Breast epithelium (tissue), 4 donors: ENCODE data around the gene HDAC4. TPM values are rescaled to one million over a fixed set of nuclear protein-coding genes. Genes with fewer than 3 reads are reported as not detected.

Experiments used
- DNase-seq, 2 donors: peaks; one replicate each; pipeline ENCODE4 v3.0.0-alpha.2; 2019; ENCODE audit warnings: low spot score in 2 of 2
- H3K27ac ChIP-seq, 2 donors: fragments of 200-600 bp; sonication (generic) in 1 of 2; one replicate each; pipeline ENCODE4 v1.5.1; 2016 to 2019; ENCODE audit warnings: mild to moderate bottlenecking in 1 of 2
- H3K27me3 ChIP-seq, 2 donors: fragments of 200-600 bp; sonication (generic) in 1 of 2; one replicate each; pipeline versions ENCODE4 v1.5.1 to v1.6.0; 2017 to 2019; ENCODE audit warnings: control low read depth in 1 of 2, mild to moderate bottlenecking in 1 of 2
- H3K36me3 ChIP-seq: fragments of 200-600 bp; one replicate; pipeline ENCODE4 v1.5.1; 2019
- H3K4me1 ChIP-seq, 2 donors: fragments of 200-600 bp; sonication (generic); one replicate each; pipeline ENCODE4 v1.5.1; 2016 to 2019; ENCODE audit warnings: control low read depth in 1 of 2
- H3K4me3 ChIP-seq, 3 donors: fragments of 200-600 bp; sonication (generic); 1 replicate in 2 of 3; 2 replicates in 1 of 3; pipeline ENCODE4 v1.5.1; 2016 to 2019; ENCODE audit warnings: mild to moderate bottlenecking in 3 of 3, moderate library complexity in 2 of 3
- H3K9me3 ChIP-seq, 2 donors: fragments of 200-600 bp; sonication (generic) in 1 of 2; one replicate each; pipeline ENCODE4 v1.5.1; 2016 to 2019; ENCODE audit warnings: control low read depth in 1 of 2
- POLR2A ChIP-seq: fragments of 450-650 bp; IDR thresholded peaks from one replicate; pipeline ENCODE4 v1.6.1; 2016; ENCODE audit warnings: antibody characterized with exemption, mild to moderate bottlenecking, moderate library complexity
- POLR2AphosphoS5 ChIP-seq, 3 donors: sonication (generic); formaldehyde crosslinking; IDR thresholded peaks; one replicate each; pipeline ENCODE4 v1.6.1; 2017; ENCODE audit warnings: antibody characterized with exemption in 3 of 3
- intact Hi-C: fragments of 100-400 bp; cut with DNase I; formaldehyde crosslinking; loops from one replicate; pipeline ENCODE4 v1.15.1; 2023; ENCODE audit warnings: low total_unique reads
- total RNA-seq, 3 donors: library from RNA; depleted of rRNA; stranded (reverse); fragments of >200 nt; gene quantifications; one replicate each; pipeline ENCODE4 v1.1.0, GENCODE V29; 2016
- TF ChIP-seq, protein P1 (sequence below), 3 donors: fragments of 450-650 bp; IDR thresholded peaks; one replicate each; pipeline ENCODE4 v1.5.1; 2016 to 2017; ENCODE audit warnings: antibody characterized with exemption in 3 of 3, mild to moderate bottlenecking in 3 of 3, moderate library complexity in 3 of 3

HDAC4 gene
- total RNA-seq, 3 donors from 2014 or later = 20.3 to 36.0 (median 32.8) TPM

DNA sequence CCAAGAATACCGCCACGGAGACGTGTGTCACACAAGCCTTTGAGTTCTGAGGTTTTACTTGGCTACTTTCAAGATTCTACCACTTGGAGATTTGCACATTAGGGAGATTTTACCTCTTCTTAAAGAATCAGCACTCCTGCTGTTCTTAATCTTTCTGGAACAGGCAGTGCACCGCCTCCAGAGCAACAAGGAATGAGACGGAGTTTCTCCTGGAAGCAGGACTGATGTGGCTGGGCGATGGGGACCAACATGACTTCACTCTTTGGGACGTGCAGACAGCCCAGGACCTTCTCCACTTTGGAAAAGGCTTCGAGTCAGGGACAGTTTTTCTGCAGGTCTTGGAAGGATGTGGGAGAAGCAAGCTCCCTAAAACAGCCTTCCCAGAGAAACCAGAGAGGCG lies 255.2 kb downstream of the HDAC4 start:
- TF ChIP-seq, protein P1, sequence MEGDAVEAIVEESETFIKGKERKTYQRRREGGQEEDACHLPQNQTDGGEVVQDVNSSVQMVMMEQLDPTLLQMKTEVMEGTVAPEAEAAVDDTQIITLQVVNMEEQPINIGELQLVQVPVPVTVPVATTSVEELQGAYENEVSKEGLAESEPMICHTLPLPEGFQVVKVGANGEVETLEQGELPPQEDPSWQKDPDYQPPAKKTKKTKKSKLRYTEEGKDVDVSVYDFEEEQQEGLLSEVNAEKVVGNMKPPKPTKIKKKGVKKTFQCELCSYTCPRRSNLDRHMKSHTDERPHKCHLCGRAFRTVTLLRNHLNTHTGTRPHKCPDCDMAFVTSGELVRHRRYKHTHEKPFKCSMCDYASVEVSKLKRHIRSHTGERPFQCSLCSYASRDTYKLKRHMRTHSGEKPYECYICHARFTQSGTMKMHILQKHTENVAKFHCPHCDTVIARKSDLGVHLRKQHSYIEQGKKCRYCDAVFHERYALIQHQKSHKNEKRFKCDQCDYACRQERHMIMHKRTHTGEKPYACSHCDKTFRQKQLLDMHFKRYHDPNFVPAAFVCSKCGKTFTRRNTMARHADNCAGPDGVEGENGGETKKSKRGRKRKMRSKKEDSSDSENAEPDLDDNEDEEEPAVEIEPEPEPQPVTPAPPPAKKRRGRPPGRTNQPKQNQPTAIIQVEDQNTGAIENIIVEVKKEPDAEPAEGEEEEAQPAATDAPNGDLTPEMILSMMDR (IDR thresholded peaks at IDR 0.05) = no peak
- TF ChIP-seq POLR2AphosphoS5 (IDR thresholded peaks at IDR 0.05) = no peak
- TF ChIP-seq POLR2A = no peak
- Histone ChIP-seq H3K4me3 (no peak overlapping the region), H3K4me1 (no peaks in the 10 kb centered on the region), H3K9me3 (no peaks in the 10 kb centered on the region), H3K27ac (no peak overlapping the region), H3K27me3 (no peaks in the 10 kb centered on the region), H3K36me3 (no peaks in the 10 kb centered on the region)
- intact Hi-C loops = no loop called here
- no peak for DNase-seq

DNA sequence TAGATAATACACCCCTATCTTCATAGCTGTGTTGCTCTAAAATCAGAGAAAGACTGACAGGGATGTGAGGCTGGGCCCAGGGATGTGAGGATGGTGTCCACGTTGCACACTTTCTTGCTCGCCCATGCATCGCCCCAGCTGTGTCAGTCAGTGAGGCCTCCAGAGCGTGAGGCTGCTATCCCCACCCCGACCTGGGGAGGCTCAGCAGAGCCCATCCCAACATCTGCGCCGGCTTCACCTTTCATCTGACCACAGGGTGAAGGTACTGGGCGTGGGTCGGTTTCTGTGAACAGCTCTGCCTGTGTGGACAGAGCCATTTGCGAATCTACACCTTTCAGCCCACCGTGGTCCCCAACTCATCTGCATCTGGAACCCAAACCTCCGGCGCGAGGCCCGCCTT lies 255.7 kb downstream of the HDAC4 start:
- Histone ChIP-seq H3K36me3 (no peaks in the 10 kb centered on the region), H3K9me3 (no peaks in the 10 kb centered on the region), H3K4me1 (no peaks in the 10 kb centered on the region), H3K27ac (no peak overlapping the region), H3K27me3 (no peaks in the 10 kb centered on the region), H3K4me3 (no peak overlapping the region)
- intact Hi-C loops = no loop called here
- DNase-seq = no peak
- TF ChIP-seq, protein P1 (IDR thresholded peaks at IDR 0.05) = no peak
- TF ChIP-seq POLR2A = no peak
- TF ChIP-seq POLR2AphosphoS5 (IDR thresholded peaks at IDR 0.05) = no peak

DNA sequence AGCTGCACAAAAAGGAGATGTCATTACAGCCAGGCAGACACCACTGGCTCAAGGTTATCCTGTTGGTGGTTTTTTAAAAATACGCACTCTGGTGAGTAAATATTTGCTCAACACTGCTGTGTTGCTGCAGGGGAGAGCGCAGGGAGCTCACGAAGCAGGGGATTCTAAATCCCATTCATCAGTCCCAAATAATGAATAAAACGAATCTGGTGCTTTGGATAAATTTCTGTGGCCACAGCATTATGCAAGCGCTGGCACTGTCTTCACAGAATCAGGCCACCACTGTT lies 256.2 kb downstream of the HDAC4 start:
- Histone ChIP-seq H3K27ac (no peak overlapping the region), H3K4me1 (no peaks in the 10 kb centered on the region), H3K4me3 (no peak overlapping the region), H3K9me3 (no peaks in the 10 kb centered on the region), H3K36me3 (no peaks in the 10 kb centered on the region), H3K27me3 (no peaks in the 10 kb centered on the region)
- no peak for DNase-seq
- intact Hi-C loops = no loop called here
- TF ChIP-seq POLR2A (no peak), POLR2AphosphoS5 (IDR thresholded peaks at IDR 0.05) (no peak)
- TF ChIP-seq, protein P1 (IDR thresholded peaks at IDR 0.05) = no peak

DNA sequence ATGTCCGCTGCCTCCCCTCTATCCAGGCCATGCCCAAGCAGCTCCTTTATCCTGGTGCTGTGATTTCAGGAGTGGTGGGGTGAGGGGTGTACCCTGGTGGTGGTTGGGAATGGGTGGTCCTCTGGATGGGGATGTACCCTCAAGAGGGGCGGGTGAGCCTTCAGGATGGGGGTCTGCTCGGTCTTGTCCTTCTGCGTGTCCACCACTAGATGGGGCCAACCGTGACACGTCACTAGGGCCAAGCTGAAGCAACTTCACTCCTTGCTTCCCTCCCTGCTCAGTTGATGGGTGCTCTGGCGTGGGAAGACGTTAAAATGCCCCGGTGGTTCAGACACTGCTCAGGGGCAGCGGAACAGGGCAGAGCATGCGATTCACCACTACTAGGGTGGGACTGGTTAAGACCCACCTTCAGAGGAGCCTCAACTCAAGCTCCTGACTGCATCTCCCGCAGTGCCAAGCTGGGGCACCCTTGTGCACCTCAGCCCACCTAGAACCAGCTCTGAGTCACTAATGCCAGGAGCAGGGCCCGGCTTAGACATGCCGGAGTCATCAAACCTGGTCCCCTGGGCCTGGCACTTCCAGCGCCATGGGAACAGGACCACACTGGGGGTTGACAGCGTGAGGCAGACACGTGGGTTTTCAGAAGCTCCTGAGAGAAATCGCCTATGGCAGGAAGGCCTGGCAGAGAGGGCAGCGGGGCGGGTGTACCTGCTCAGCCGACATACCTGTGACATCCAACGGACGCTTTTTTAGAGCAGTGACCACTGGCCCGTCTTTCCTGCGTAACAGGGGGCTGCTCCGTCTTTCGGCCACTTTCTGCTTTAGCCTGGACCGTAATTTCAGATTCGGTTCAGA lies 256.7 kb downstream of the HDAC4 start:
- no peak for DNase-seq
- intact Hi-C loops = no loop called here
- Histone ChIP-seq H3K9me3 (no peaks in the 10 kb centered on the region), H3K4me3 (no peak overlapping the region), H3K27ac (no peak overlapping the region), H3K4me1 (no peaks in the 10 kb centered on the region), H3K36me3 (no peaks in the 10 kb centered on the region), H3K27me3 (no peaks in the 10 kb centered on the region)
- TF ChIP-seq, protein P1 (IDR thresholded peaks at IDR 0.05) = peak; percentile 31 to 41 (median 35)
- TF ChIP-seq POLR2AphosphoS5 (IDR thresholded peaks at IDR 0.05) = no peak

DNA sequence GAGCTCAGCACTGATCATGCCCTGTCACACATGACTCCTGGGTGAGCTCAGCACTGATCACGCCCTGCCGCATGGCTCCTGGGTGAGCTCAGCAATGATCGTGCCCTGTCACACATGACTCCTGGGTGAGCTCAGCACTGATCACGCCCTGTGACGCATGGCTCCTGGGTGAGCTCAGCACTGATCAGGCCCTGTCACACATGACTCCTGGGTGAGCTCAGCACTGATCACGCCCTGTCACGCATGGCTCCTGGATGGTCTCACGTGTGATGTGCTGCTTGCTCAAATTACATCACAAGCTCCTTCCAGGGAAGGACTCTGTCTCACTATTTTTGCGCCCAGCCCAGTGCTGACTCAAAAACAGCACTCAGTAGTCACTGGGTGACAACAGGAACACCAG lies 258.0 kb downstream of the HDAC4 start:
- H3K27me3 ChIP-seq = no peaks in the 10 kb centered on the region
- no peak overlapping the region for H3K27ac ChIP-seq
- no peaks in the 10 kb centered on the region for H3K9me3 ChIP-seq
- no peak for DNase-seq
- H3K4me1 ChIP-seq = no peaks in the 10 kb centered on the region
- TF ChIP-seq POLR2A (no peak), POLR2AphosphoS5 (IDR thresholded peaks at IDR 0.05) (no peak)
- TF ChIP-seq, protein P1 (IDR thresholded peaks at IDR 0.05) = no peak
- H3K4me3 ChIP-seq = no peak overlapping the region
- H3K36me3 ChIP-seq = no peaks in the 10 kb centered on the region
- intact Hi-C loops = no loop called here
